ENCODE results near the gene NTNG2.

The NTNG2 gene

GRCh38 chr9:132234535-132234934, 72.7 kb downstream of the NTNG2 start:
- Mint-ChIP-seq H3K36me3 (ENCODE audit: low read depth) (no peaks in the 10 kb centered on the region), H3K27me3 (peaks cover 44% of the 10 kb centered on the region), H3K27ac (no peak overlapping the region), H3K9me3 (no peaks in the 10 kb centered on the region), H3K4me1 (ENCODE audit: low read depth) (peaks cover 22% of the 10 kb centered on the region), H3K4me3 (no peak overlapping the region)
- intact Hi-C loops (cut with micrococcal nuclease), result no loop called here

- H3K27me3 Mint-ChIP-seq, result peaks cover 44% of the 10 kb centered on the region
- H3K4me1 Mint-ChIP-seq (ENCODE audit: low read depth), result peaks cover 28% of the 10 kb centered on the region
- no peak overlapping the region for H3K27ac Mint-ChIP-seq
- intact Hi-C loops (cut with micrococcal nuclease), result loop anchor here (5.0 kb wide), 1 partner anchor 473 kb away; no protein-coding TSS in a partner anchor
- no peaks in the 10 kb centered on the region for H3K36me3 Mint-ChIP-seq (ENCODE audit: low read depth)
- no peak overlapping the region for H3K4me3 Mint-ChIP-seq
- no peaks in the 10 kb centered on the region for H3K9me3 Mint-ChIP-seq
Observed at GRCh38 chr9:132235125-132235524, 73.3 kb downstream of the NTNG2 start.

DNA sequence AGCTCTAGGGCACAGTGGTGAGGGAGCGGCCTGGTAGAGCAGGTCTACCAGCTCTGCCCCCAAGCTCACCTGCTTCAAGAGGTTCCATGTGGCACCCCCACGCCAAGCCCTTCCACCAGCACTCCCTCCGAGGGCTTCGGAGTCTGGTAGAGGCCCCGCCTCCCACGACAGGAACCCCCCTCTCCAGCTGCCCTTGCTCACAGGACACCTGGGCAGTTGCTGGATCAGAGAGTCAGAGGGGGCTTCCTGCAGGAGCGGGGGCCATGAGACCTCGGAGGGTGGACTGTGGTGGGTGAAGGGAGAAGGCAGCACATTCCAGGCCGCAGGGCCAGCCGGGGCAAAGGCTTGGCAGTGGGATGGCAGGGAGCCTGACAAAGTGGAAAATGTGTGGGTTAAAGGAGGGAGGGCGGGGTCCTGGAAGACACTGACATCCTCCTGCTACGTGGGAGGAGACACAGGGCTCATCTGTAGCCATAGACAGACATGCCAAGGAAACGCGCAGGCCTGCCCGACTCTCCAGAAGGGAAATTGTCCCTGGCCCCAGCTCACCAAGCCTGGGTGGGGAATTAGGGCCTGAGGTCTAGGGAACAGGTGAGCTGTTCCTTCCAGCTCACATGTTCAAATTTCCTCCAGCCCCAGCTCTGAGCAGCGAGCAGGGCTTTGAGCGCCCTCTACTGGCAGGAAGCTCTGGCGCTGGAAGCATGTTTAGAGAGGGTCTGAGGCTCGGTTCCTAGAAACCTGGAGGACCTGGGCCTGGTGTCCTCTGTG, 74.2 kb downstream of the NTNG2 start:
- Mint-ChIP-seq H3K9me3 (no peaks in the 10 kb centered on the region), H3K36me3 (ENCODE audit: low read depth) (peaks cover under 1% of the 10 kb centered on the region), H3K27me3 (peaks cover 44% of the 10 kb centered on the region), H3K4me1 (ENCODE audit: low read depth) (peaks cover 36% of the 10 kb centered on the region), H3K4me3 (no peak overlapping the region), H3K27ac (no peak overlapping the region)
- intact Hi-C loops (cut with micrococcal nuclease), result loop anchor here (1.0 to 5.0 kb wide), 2 partner anchors 66 to 474 kb away; no protein-coding TSS in a partner anchor

DNA sequence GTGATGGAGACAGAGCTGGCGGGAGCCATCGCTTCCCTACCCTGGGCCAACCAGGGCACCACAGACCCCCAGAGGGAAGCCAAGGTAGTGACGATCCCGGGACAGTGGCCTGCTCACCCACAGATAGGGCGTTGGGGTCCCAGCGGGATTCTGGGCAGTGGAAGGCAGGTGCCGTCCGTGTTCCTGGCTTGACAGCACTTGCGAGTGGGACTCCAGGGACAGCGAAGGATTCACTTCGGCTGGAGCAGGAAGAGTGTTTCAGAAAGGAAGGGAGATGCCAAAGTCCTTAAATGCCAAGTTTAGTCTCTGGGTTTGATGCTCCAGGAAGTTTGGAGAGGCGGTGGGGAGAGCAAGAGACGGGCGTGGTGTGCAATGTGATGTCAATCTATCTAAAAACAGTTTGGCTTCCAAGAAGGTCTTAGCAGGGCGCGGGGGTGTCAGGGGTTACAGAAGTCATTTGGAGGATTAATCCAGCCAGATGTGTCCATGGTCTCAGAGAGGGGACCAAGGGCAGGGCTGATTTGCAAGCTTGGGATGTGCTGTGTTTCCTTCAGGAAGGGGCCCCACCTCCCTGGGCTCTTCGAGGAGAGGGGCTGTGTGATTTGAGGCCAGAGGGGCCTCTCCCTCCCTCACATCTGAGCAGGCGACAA, 74.9 kb downstream of the NTNG2 start:
- Mint-ChIP-seq H3K27me3 (peaks cover 43% of the 10 kb centered on the region), H3K9me3 (no peaks in the 10 kb centered on the region), H3K36me3 (ENCODE audit: low read depth) (peaks cover 6% of the 10 kb centered on the region), H3K4me3 (no peak overlapping the region), H3K27ac (no peak overlapping the region), H3K4me1 (ENCODE audit: low read depth) (peaks cover 41% of the 10 kb centered on the region)
- intact Hi-C loops (cut with micrococcal nuclease), result loop anchor here (1.0 to 5.0 kb wide), 2 partner anchors 66 to 474 kb away; no protein-coding TSS in a partner anchor

GRCh38 chr9:132237481-132237880, 75.6 kb downstream of the NTNG2 start:
- Mint-ChIP-seq H3K4me1 (ENCODE audit: low read depth) (peaks cover 45% of the 10 kb centered on the region), H3K9me3 (no peaks in the 10 kb centered on the region), H3K4me3 (no peak overlapping the region), H3K27ac (no peak overlapping the region), H3K27me3 (peaks cover 45% of the 10 kb centered on the region), H3K36me3 (ENCODE audit: low read depth) (peaks cover 11% of the 10 kb centered on the region)
- intact Hi-C loops (cut with micrococcal nuclease), result loop anchor here (5.0 kb wide), 1 partner anchor 475 kb away; no protein-coding TSS in a partner anchor

GRCh38 chr9:132238026-132238972, 76.4 kb downstream of the NTNG2 start:
- Mint-ChIP-seq H3K9me3 (no peaks in the 10 kb centered on the region), H3K27ac (peak overlapping the region; percentile 49), H3K27me3 (peaks cover 50% of the 10 kb centered on the region), H3K36me3 (ENCODE audit: low read depth) (peaks cover 11% of the 10 kb centered on the region), H3K4me3 (no peak overlapping the region), H3K4me1 (ENCODE audit: low read depth) (peaks cover 51% of the 10 kb centered on the region)
- intact Hi-C loops (cut with micrococcal nuclease), result loop anchor here (5.0 kb wide), 1 partner anchor 476 kb away; no protein-coding TSS in a partner anchor

- peaks cover 57% of the 10 kb centered on the region for H3K27me3 Mint-ChIP-seq
- peaks cover 56% of the 10 kb centered on the region for H3K4me1 Mint-ChIP-seq (ENCODE audit: low read depth)
- peak overlapping the region; percentile 49 for H3K27ac Mint-ChIP-seq
- H3K4me3 Mint-ChIP-seq, result no peak overlapping the region
- intact Hi-C loops (cut with micrococcal nuclease), result loop anchor here (5.0 kb wide), 1 partner anchor 477 kb away; no protein-coding TSS in a partner anchor
- no peaks in the 10 kb centered on the region for H3K9me3 Mint-ChIP-seq
- H3K36me3 Mint-ChIP-seq (ENCODE audit: low read depth), result peaks cover 11% of the 10 kb centered on the region
Observed at GRCh38 chr9:132238992-132239391, 77.1 kb downstream of the NTNG2 start.

DNA sequence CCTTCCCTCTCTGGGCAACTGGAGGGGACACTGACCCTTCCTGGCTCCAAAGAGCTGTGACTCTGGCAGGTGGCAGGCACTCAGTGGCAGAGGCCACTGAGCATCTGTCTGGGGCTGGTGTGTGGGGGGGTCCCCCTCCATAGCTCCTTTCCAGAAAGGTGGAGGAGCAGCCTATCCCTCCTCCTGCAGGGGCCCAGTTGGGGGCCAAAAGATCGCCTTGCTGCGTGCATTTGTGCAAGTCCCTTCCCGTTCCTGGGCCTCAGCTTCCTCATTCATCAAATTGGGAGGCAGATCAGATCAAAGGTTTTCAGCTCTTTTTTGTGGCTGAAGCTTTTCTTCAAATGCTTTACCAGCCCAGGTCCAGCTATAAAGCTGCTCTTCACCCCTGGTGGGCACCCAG, 77.7 kb downstream of the NTNG2 start:
- Mint-ChIP-seq H3K27ac (peak overlapping the region; percentile 49), H3K27me3 (peaks cover 58% of the 10 kb centered on the region), H3K4me1 (ENCODE audit: low read depth) (peaks cover 56% of the 10 kb centered on the region), H3K9me3 (no peaks in the 10 kb centered on the region), H3K4me3 (no peak overlapping the region), H3K36me3 (ENCODE audit: low read depth) (peaks cover 11% of the 10 kb centered on the region)
- intact Hi-C loops (cut with micrococcal nuclease), result loop anchor here (5.0 kb wide), 1 partner anchor 477 kb away; no protein-coding TSS in a partner anchor

DNA sequence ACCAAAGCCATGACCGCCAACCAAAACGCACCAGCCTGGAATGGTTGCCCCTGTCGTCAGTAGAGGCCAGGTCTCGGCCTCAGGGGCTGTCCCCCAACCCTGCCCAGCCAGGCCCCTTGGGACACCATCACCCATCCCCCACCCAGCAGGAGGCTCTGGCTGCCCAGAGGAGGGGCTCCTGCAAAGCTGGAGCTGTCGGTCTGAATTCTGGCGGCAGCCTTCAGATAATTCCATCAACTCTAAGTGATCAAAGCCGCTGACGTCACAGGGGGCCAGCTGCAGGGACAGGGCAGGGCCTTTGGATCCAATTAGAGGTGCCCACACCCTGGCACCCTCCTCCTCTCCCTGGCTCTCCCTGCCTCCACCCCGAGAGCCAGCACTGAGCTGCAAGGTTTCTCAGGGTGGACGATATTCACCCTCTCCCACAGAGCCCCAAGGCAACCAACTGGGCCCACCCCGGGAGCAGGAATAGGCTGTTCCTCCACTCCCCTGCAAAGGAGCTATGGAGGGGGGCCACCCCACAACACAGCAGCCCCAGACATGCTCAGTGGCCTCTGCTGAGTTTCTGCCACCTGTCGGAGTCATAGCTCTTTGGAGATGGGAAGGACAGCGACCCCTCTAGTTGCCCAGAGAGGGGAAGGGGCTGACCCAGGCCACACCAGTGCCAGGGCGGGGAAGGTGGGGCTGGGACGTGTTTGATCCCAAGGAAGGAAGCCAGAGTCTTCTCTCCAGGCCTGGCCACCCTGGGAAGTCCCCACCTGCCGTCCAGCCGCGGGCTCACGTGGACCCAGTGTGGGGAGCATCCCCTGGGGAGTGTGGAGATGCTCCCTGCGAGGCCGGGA, 78.4 kb downstream of the NTNG2 start:
- Mint-ChIP-seq H3K27ac (peak overlapping the region; percentile 68), H3K36me3 (ENCODE audit: low read depth) (peaks cover 11% of the 10 kb centered on the region), H3K27me3 (peaks cover 61% of the 10 kb centered on the region), H3K4me3 (peak overlapping the region; percentile 83), H3K9me3 (no peaks in the 10 kb centered on the region), H3K4me1 (ENCODE audit: low read depth) (peaks cover 56% of the 10 kb centered on the region)
- intact Hi-C loops (cut with micrococcal nuclease), result loop anchor here (5.0 kb wide), 1 partner anchor 478 kb away; no protein-coding TSS in a partner anchor

DNA sequence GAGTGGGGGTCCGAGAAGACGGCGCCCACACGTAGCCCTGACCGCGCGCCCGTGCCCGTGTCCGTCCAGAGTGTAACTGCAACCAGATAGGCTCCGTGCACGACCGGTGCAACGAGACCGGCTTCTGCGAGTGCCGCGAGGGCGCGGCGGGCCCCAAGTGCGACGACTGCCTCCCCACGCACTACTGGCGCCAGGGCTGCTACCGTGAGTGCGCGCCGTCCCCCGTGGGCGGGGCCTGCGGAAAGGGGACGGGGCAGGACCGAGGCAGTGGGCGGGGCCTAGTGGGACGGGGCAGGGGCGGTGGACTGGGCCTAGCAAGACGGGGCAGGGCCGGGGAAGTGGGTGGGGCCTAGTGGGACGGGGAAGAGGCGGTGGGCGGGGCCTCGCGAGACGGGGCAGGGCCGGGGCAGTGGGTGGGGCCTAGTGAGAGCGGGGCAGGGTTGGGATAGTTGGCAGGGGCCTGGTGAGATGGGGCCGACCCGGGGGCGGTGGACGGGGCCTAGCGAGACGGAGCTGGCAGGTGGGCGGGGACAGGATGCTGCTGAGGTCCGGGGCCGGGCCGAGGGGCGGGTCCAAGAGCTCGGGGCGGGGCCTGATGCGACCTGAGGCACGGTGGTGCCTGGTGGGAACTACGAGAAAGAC, 79.1 kb downstream of the NTNG2 start:
- H3K27me3 Mint-ChIP-seq, result peaks cover 63% of the 10 kb centered on the region
- H3K36me3 Mint-ChIP-seq (ENCODE audit: low read depth), result peaks cover 11% of the 10 kb centered on the region

GRCh38 chr9:132241483-132241839, 79.6 kb downstream of the NTNG2 start:
- intact Hi-C loops (cut with micrococcal nuclease), result no loop called here
- H3K27ac Mint-ChIP-seq, result peak overlapping the region; percentile 68
- peaks cover 67% of the 10 kb centered on the region for H3K27me3 Mint-ChIP-seq
- no peaks in the 10 kb centered on the region for H3K9me3 Mint-ChIP-seq
- H3K36me3 Mint-ChIP-seq (ENCODE audit: low read depth), result peaks cover 11% of the 10 kb centered on the region
- peak overlapping the region; percentile 83 for H3K4me3 Mint-ChIP-seq
- H3K4me1 Mint-ChIP-seq (ENCODE audit: low read depth), result peaks cover 46% of the 10 kb centered on the region

More for the DNA sequence above, 79.1 kb downstream of the NTNG2 start:
- H3K27ac Mint-ChIP-seq, result peak overlapping the region; percentile 68
- peaks cover 50% of the 10 kb centered on the region for H3K4me1 Mint-ChIP-seq (ENCODE audit: low read depth)
- intact Hi-C loops (cut with micrococcal nuclease), result no loop called here
- H3K9me3 Mint-ChIP-seq, result no peaks in the 10 kb centered on the region
- H3K4me3 Mint-ChIP-seq, result peak overlapping the region; percentile 83

- Mint-ChIP-seq H3K4me1 (ENCODE audit: low read depth) (peaks cover 46% of the 10 kb centered on the region), H3K9me3 (no peaks in the 10 kb centered on the region), H3K36me3 (ENCODE audit: low read depth) (peaks cover 11% of the 10 kb centered on the region), H3K27me3 (peaks cover 68% of the 10 kb centered on the region), H3K27ac (peak overlapping the region; percentile 77), H3K4me3 (peak overlapping the region; percentile 96)
- intact Hi-C loops (cut with micrococcal nuclease), result no loop called here
Observed at GRCh38 chr9:132241840-132242620, 80.2 kb downstream of the NTNG2 start.
